NCI-H1092 (cell line): ENCODE data around the gene FBL.
A peak's percentile ranks its signal among the peaks of the same experiment; 100 is the strongest.
"Not testable (repeated sequence)": the region's sequence is repeated elsewhere in the genome, so short reads cannot be mapped to it uniquely, and the experiment has no call there.

Source experiments
- DNase-seq: peaks from one replicate; lab custom pipeline; 2025; lab: John Stamatoyannopoulos, UW

Gene FBL

GRCh38 chr19:39824143-39825092, 21.8 kb downstream of the FBL start:
- peak; percentile 89 for DNase-seq

- no peak for DNase-seq
Measured at GRCh38 chr19:39823686-39824085, 22.5 kb downstream of the FBL start.

- DNase-seq: no peak
Measured at GRCh38 chr19:39820696-39821095, 25.5 kb downstream of the FBL start.

GRCh38 chr19:39819786-39820185, 26.4 kb downstream of the FBL start:
- DNase-seq: no peak

GRCh38 chr19:39818626-39819097, 27.5 kb downstream of the FBL start:
- DNase-seq: no peak

- DNase-seq: no peak
Measured at GRCh38 chr19:39817888-39818561, 28.2 kb downstream of the FBL start.

- no peak for DNase-seq
Measured at GRCh38 chr19:39816287-39817048, 29.7 kb downstream of the FBL start.

- no peak for DNase-seq
Measured at GRCh38 chr19:39814595-39814994, 31.6 kb downstream of the FBL start.

GRCh38 chr19:39814111-39814510, 32.1 kb downstream of the FBL start:
- DNase-seq: not testable (repeated sequence)

- no peak for DNase-seq
Measured at GRCh38 chr19:39813264-39813993, 32.8 kb downstream of the FBL start.

- no peak for DNase-seq
Measured at GRCh38 chr19:39811064-39811463, 35.1 kb downstream of the FBL start.

- DNase-seq: no peak
Measured at GRCh38 chr19:39810424-39810823, 35.8 kb downstream of the FBL start.

GRCh38 chr19:39809368-39809767, 36.8 kb downstream of the FBL start:
- no peak for DNase-seq

- DNase-seq: not testable (repeated sequence)
Measured at GRCh38 chr19:39808688-39809087, 37.5 kb downstream of the FBL start.

- no peak for DNase-seq
Measured at GRCh38 chr19:39807846-39808364, 38.3 kb downstream of the FBL start.

- peak; percentile 20 for DNase-seq
Measured at GRCh38 chr19:39805104-39805503, 41.1 kb downstream of the FBL start.

- DNase-seq: no peak
Measured at GRCh38 chr19:39802958-39803357, 43.2 kb downstream of the FBL start.

GRCh38 chr19:39797083-39797482, 49.1 kb downstream of the FBL start:
- DNase-seq: no peak

GRCh38 chr19:39796000-39796498, 50.1 kb downstream of the FBL start:
- no peak for DNase-seq

- DNase-seq: no peak
Measured at GRCh38 chr19:39795001-39795400, 51.2 kb downstream of the FBL start.

- peak; percentile 64 for DNase-seq
Measured at GRCh38 chr19:39792999-39793546, 53.1 kb downstream of the FBL start.
